ENCODE measurements around the gene TMEM125.

Gene TMEM125

GRCh38 chr1:43321331-43321891, 51.6 kb downstream of the TMEM125 start:
- Histone ChIP-seq H3K27ac (ENCODE audit: low read depth, low read length) (no peak overlapping the region), H3K4me3 (ENCODE audit: low read length) (no peak overlapping the region), H3K9me3 (ENCODE audit: control insufficient read depth, insufficient read depth, low read length) (peaks cover 9% of the 10 kb centered on the region), H3K4me2 (ENCODE audit: low read length) (no peak overlapping the region), H3K36me3 (ENCODE audit: control insufficient read depth, low read length) (no peaks in the 10 kb centered on the region), H3K79me2 (ENCODE audit: control insufficient read depth, low read length) (no peaks in the 10 kb centered on the region), H3F3A (ENCODE audit: control insufficient read depth, insufficient read depth) (no peaks in the 10 kb centered on the region), H4K20me1 (ENCODE audit: control insufficient read depth, insufficient read depth, low read depth, low read length) (no peaks in the 10 kb centered on the region), H3K4me1 (ENCODE audit: control insufficient read depth, low read length) (no peaks in the 10 kb centered on the region), H3K9me2 (replicated peaks; ENCODE audit: control insufficient read depth, low read length) (no peaks in the 10 kb centered on the region), H3K27me3 (ENCODE audit: control insufficient read depth, low read length) (no peaks in the 10 kb centered on the region)
- no peak for TF ChIP-seq EZH2phosphoT487 (IDR thresholded peaks at IDR 0.05; ENCODE audit: borderline replicate concordance, low read length)

DNA sequence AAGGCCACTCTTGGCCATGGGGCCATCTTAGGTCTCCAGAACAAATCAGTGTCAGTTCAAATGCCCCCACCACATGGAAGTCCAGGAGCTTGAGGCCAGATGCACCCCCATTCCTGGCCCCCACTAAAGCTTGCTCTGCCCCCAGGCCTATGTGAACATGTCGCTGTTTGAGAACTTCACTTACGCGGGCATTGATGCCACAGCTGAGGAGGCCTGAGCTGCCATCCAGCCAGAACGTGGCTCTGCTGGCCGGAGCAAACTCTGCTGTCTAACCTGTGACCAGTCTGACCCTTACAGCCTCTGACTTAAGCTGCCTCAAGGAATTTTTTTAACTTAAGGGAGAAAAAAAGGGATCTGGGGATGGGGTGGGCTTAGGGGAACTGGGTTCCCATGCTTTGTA, 52.7 kb downstream of the TMEM125 start:
- H3K4me2 ChIP-seq (ENCODE audit: low read length): no peak overlapping the region
- H3K9me2 ChIP-seq (replicated peaks; ENCODE audit: control insufficient read depth, low read length): no peaks in the 10 kb centered on the region
- H3K4me1 ChIP-seq (ENCODE audit: control insufficient read depth, low read length): no peaks in the 10 kb centered on the region
- no peak overlapping the region for H3K27ac ChIP-seq (ENCODE audit: low read depth, low read length)
- H3F3A ChIP-seq (ENCODE audit: control insufficient read depth, insufficient read depth): no peaks in the 10 kb centered on the region
- no peaks in the 10 kb centered on the region for H3K27me3 ChIP-seq (ENCODE audit: control insufficient read depth, low read length)
- peaks cover 10% of the 10 kb centered on the region for H3K9me3 ChIP-seq (ENCODE audit: control insufficient read depth, insufficient read depth, low read length)
- no peak overlapping the region for H3K4me3 ChIP-seq (ENCODE audit: low read length)
- H4K20me1 ChIP-seq (ENCODE audit: control insufficient read depth, insufficient read depth, low read depth, low read length): no peaks in the 10 kb centered on the region
- H3K36me3 ChIP-seq (ENCODE audit: control insufficient read depth, low read length): no peaks in the 10 kb centered on the region
- no peaks in the 10 kb centered on the region for H3K79me2 ChIP-seq (ENCODE audit: control insufficient read depth, low read length)
- TF ChIP-seq EZH2phosphoT487 (IDR thresholded peaks at IDR 0.05; ENCODE audit: borderline replicate concordance, low read length): no peak
- TF ChIP-seq, protein P1, sequence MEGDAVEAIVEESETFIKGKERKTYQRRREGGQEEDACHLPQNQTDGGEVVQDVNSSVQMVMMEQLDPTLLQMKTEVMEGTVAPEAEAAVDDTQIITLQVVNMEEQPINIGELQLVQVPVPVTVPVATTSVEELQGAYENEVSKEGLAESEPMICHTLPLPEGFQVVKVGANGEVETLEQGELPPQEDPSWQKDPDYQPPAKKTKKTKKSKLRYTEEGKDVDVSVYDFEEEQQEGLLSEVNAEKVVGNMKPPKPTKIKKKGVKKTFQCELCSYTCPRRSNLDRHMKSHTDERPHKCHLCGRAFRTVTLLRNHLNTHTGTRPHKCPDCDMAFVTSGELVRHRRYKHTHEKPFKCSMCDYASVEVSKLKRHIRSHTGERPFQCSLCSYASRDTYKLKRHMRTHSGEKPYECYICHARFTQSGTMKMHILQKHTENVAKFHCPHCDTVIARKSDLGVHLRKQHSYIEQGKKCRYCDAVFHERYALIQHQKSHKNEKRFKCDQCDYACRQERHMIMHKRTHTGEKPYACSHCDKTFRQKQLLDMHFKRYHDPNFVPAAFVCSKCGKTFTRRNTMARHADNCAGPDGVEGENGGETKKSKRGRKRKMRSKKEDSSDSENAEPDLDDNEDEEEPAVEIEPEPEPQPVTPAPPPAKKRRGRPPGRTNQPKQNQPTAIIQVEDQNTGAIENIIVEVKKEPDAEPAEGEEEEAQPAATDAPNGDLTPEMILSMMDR (IDR thresholded peaks at IDR 0.05; ENCODE audit: low read depth, low read length, poor library complexity, severe bottlenecking): no peak
